ENCODE measurements around the gene SIVA1. TPM values are rescaled to one million over a fixed set of nuclear protein-coding genes. Genes with fewer than 3 reads are reported as not detected.

SIVA1 gene
- total RNA-seq, 1 experiment from 2014 or later = 70.0 TPM

GRCh38 chr14:104782086-104782807, 29.3 kb downstream of the SIVA1 start:
- DNase-seq (ENCODE audit: extremely low read depth, low read depth) = no peak

- DNase-seq (ENCODE audit: extremely low read depth, low read depth) = no peak
These were observed 29.8 kb downstream of the SIVA1 start for GRCh38 chr14:104782808-104783139.

- DNase-seq (ENCODE audit: extremely low read depth, low read depth) = no peak
These were observed 30.7 kb downstream of the SIVA1 start for GRCh38 chr14:104783484-104784217.

GRCh38 chr14:104784218-104784568, 31.2 kb downstream of the SIVA1 start:
- DNase-seq (ENCODE audit: extremely low read depth, low read depth) = no peak

GRCh38 chr14:104784846-104785707, 32.1 kb downstream of the SIVA1 start:
- no peak for DNase-seq (ENCODE audit: extremely low read depth, low read depth)

GRCh38 chr14:104785708-104786080, 32.7 kb downstream of the SIVA1 start:
- DNase-seq (ENCODE audit: extremely low read depth, low read depth) = no peak

GRCh38 chr14:104786091-104786586, 33.2 kb downstream of the SIVA1 start:
- DNase-seq (ENCODE audit: extremely low read depth, low read depth) = no peak

GRCh38 chr14:104786726-104787675, 34.1 kb downstream of the SIVA1 start:
- no peak for DNase-seq (ENCODE audit: extremely low read depth, low read depth)

- DNase-seq (ENCODE audit: extremely low read depth, low read depth) = no peak
These were observed 34.8 kb downstream of the SIVA1 start for GRCh38 chr14:104787736-104788135.

GRCh38 chr14:104788161-104788818, 35.3 kb downstream of the SIVA1 start:
- DNase-seq (ENCODE audit: extremely low read depth, low read depth) = no peak

GRCh38 chr14:104788873-104789663, 36.1 kb downstream of the SIVA1 start:
- no peak for DNase-seq (ENCODE audit: extremely low read depth, low read depth)

- no peak for DNase-seq (ENCODE audit: extremely low read depth, low read depth)
These were observed 37.1 kb downstream of the SIVA1 start for GRCh38 chr14:104789752-104790743.

- DNase-seq (ENCODE audit: extremely low read depth, low read depth) = no peak
These were observed 38.5 kb downstream of the SIVA1 start for GRCh38 chr14:104791425-104791824.

- no peak for DNase-seq (ENCODE audit: extremely low read depth, low read depth)
These were observed 39.3 kb downstream of the SIVA1 start for GRCh38 chr14:104792101-104792884.

- no peak for DNase-seq (ENCODE audit: extremely low read depth, low read depth)
These were observed 40.2 kb downstream of the SIVA1 start for GRCh38 chr14:104792945-104793702.

- DNase-seq (ENCODE audit: extremely low read depth, low read depth) = no peak
These were observed 40.7 kb downstream of the SIVA1 start for GRCh38 chr14:104793703-104793959.
